GM23338 (cell line): Measurements from ENCODE around the gene HSPA12B. TPM values are rescaled to one million over a fixed set of nuclear protein-coding genes. Genes with fewer than 3 reads are reported as not detected.
A peak's percentile ranks its signal among the peaks of the same experiment; 100 is the strongest.

Experiments
- ATAC-seq: fragments of 200-7000 bp; cut with Tn5 transposase; 3 replicates; pipeline ENCODE4 v1.9.1; 2020
- DNase-seq: peaks from one replicate; pipeline ENCODE4 v3.0.0-alpha.2; 2015; ENCODE audit warnings: low spot score
- H2AFZ ChIP-seq: fragments of 200-600 bp; sonication (generic); 2 replicates; pipeline ENCODE4 v1.8.0; 2016; ENCODE audit warnings: antibody characterized with exemption, mild to moderate bottlenecking, moderate library complexity
- H3F3A ChIP-seq: fragments of 200-600 bp; sonication (generic); replicated peaks from 2 replicates; pipeline ENCODE4 v1.8.0; 2017; ENCODE audit warnings: antibody characterized with exemption, mixed run types, low read depth
- H3K27ac ChIP-seq: fragments of 200-600 bp; sonication (generic); 2 replicates; pipeline ENCODE4 v1.6.1; 2016; ENCODE audit warnings: low read depth
- H3K27me3 ChIP-seq: fragments of 200-600 bp; sonication (generic); 2 replicates; pipeline ENCODE4 v1.8.0; 2016; ENCODE audit warnings: mild to moderate bottlenecking, mixed run types, moderate library complexity; ENCODE audit not compliant: insufficient read depth
- H3K36me3 ChIP-seq: fragments of 200-600 bp; sonication (generic); 2 replicates; pipeline ENCODE4 v1.8.0; 2016; ENCODE audit warnings: mild to moderate bottlenecking; ENCODE audit not compliant: insufficient read depth
- H3K4me1 ChIP-seq: fragments of 200-600 bp; sonication (generic); 2 replicates; pipeline ENCODE4 v1.8.0; 2016; ENCODE audit warnings: mild to moderate bottlenecking, moderate library complexity; ENCODE audit not compliant: insufficient read depth
- H3K4me2 ChIP-seq: fragments of 200-600 bp; sonication (generic); 2 replicates; pipeline ENCODE4 v1.7.1; 2017; ENCODE audit warnings: mixed run types
- H3K4me3 ChIP-seq: fragments of 200-600 bp; sonication (generic); 2 replicates; pipeline ENCODE4 v1.6.1; 2016; ENCODE audit warnings: mixed run types
- H3K79me2 ChIP-seq: fragments of 200-600 bp; sonication (generic); replicated peaks from 2 replicates; pipeline ENCODE4 v1.8.0; 2017; ENCODE audit warnings: mild to moderate bottlenecking; ENCODE audit not compliant: insufficient read depth
- H3K9me2 ChIP-seq: fragments of 200-600 bp; sonication (generic); 2 replicates; pipeline ENCODE4 v1.8.0; 2017; ENCODE audit not compliant: insufficient read depth
- H4K20me1 ChIP-seq: fragments of 200-600 bp; sonication (generic); replicated peaks from 2 replicates; pipeline ENCODE4 v1.8.0; 2017; ENCODE audit warnings: mild to moderate bottlenecking; ENCODE audit not compliant: insufficient read depth
- H3K27ac Mint-ChIP-seq: 2 replicates; pipeline ENCODE4 v1.8.0; 2020; ENCODE audit warnings: inconsistent platforms, mild to moderate bottlenecking, moderate library complexity, mixed read lengths
- H3K27me3 Mint-ChIP-seq: 3 replicates; pipeline ENCODE4 v1.8.0; 2022; ENCODE audit warnings: low read depth, mild to moderate bottlenecking, moderate library complexity, mixed read lengths, inconsistent platforms; ENCODE audit not compliant: insufficient read depth, poor library complexity
- H3K36me3 Mint-ChIP-seq: 3 replicates; pipeline ENCODE4 v1.8.0; 2021; ENCODE audit warnings: low read depth, mild to moderate bottlenecking, inconsistent platforms, moderate library complexity, mixed read lengths
- H3K4me1 Mint-ChIP-seq: 3 replicates; pipeline ENCODE4 v1.8.0; 2020; ENCODE audit warnings: mild to moderate bottlenecking, inconsistent platforms, mixed read lengths
- H3K4me3 Mint-ChIP-seq: 3 replicates; pipeline ENCODE4 v1.8.0; 2021; ENCODE audit warnings: moderate library complexity, mild to moderate bottlenecking, inconsistent platforms, mixed read lengths
- H3K9me3 Mint-ChIP-seq: 3 replicates; pipeline ENCODE4 v1.8.0; 2020; ENCODE audit warnings: moderate library complexity, mild to moderate bottlenecking, inconsistent platforms, mixed read lengths
- CREB1 ChIP-seq: fragments of 250-450 bp; sonication (Bioruptor Pico); IDR thresholded peaks from 2 replicates; pipeline ENCODE4 v1.5.0; 2020; ENCODE audit warnings: low read depth, mild to moderate bottlenecking, moderate library complexity
- EZH2 ChIP-seq: fragments of 200-600 bp; sonication (generic); IDR thresholded peaks from one replicate; pipeline ENCODE4 v1.8.0; 2017; ENCODE audit warnings: antibody characterized with exemption, mild to moderate bottlenecking, low read depth; ENCODE audit not compliant: unreplicated experiment
- EZH2phosphoT487 ChIP-seq: fragments of 200-600 bp; sonication (generic); IDR thresholded peaks from one replicate; pipeline ENCODE4 v1.8.1; 2018; ENCODE audit warnings: antibody characterized with exemption; ENCODE audit not compliant: unreplicated experiment
- JUNB ChIP-seq: IDR thresholded peaks from one replicate; pipeline ENCODE4 v1.6.1; 2016; ENCODE audit warnings: antibody characterized with exemption; ENCODE audit not compliant: unreplicated experiment
- NANOG ChIP-seq: IDR thresholded peaks from 2 replicates; pipeline ENCODE4 v1.6.1; 2016; ENCODE audit warnings: antibody characterized with exemption, borderline replicate concordance
- POLR2AphosphoS5 ChIP-seq: IDR thresholded peaks from 2 replicates; pipeline ENCODE4 v1.6.1; 2016; ENCODE audit warnings: antibody characterized with exemption, low read depth
- STAT1 ChIP-seq: IDR thresholded peaks from one replicate; pipeline ENCODE4 v1.6.1; 2016; ENCODE audit warnings: antibody characterized with exemption; ENCODE audit not compliant: unreplicated experiment
- ZNF114 ChIP-seq: fragments of 250-450 bp; sonication (Bioruptor Pico); IDR thresholded peaks from 2 replicates; pipeline ENCODE4 v1.5.0; 2020; ENCODE audit warnings: mild to moderate bottlenecking, moderate library complexity
- ZNF331 ChIP-seq: fragments of 250-450 bp; sonication (Bioruptor Pico); IDR thresholded peaks from 2 replicates; pipeline ENCODE4 v1.5.0; 2020; ENCODE audit warnings: low read depth, mild to moderate bottlenecking, moderate library complexity
- polyA plus RNA-seq: library from polyadenylated mRNA; unstranded; fragments of >200 nt; fragmentation: Nextera tagmentation; extraction: Ambion mirVana; gene quantifications from 2 replicates; pipeline ENCODE4 v1.2.1, GENCODE V29; 2016
- total RNA-seq: library from RNA; depleted of rRNA; stranded (reverse); fragments of >200 nt; shearing (Covaris generic); gene quantifications from 2 replicates; pipeline ENCODE4 v1.2.3, GENCODE V29; 2014
- TF ChIP-seq, protein P1 (sequence below), 2 experiments: fragments of 200-600 bp in 1 of 2; sonication (generic) in 1 of 2; conservative IDR thresholded peaks; 2 replicates each; pipeline versions ENCODE4 v1.5.1 to v1.6.1; 2016 to 2017; ENCODE audit warnings: antibody characterized with exemption in 2 of 2, low read depth in 2 of 2, mild to moderate bottlenecking in 2 of 2, moderate library complexity in 1 of 2
- TF ChIP-seq, protein P2 (sequence below): IDR thresholded peaks from one replicate; pipeline ENCODE4 v1.6.1; 2018; ENCODE audit warnings: antibody characterized with exemption; ENCODE audit not compliant: unreplicated experiment

The HSPA12B gene
- total and polyA plus RNA-seq, 2 experiments from 2014 or later, result 2.8 to 6.5 TPM

DNA sequence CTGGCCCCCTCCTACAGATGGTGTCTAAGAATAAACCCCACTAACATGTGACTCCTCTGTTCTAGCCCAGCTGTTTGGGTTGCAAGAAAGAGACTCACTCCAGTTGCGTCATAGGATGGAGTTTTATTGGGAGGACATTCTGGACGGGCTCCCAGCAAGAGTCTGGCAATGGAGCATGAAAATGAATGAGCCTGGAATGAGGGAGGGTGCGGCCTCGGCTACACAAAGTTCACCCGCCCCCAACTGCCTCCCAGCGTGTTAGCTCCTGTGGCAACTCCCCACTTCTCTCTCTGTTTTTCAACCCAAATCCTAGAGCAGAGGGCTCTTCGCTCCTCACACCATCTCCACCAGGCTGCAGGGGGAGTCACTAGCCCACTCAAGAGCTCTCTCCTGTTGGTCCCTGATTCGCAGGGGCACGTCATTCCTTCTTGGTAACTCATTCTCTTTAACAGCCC, 45.6 kb upstream of the HSPA12B start:
- H3K9me3 Mint-ChIP-seq, result no peaks in the 10 kb centered on the region
- H3K4me1 Mint-ChIP-seq, result peaks cover 24% of the 10 kb centered on the region
- ATAC-seq (peak; percentile 16), DNase-seq (no peak)
- Histone ChIP-seq H3K79me2 (no peaks in the 10 kb centered on the region), H3K27ac (no peak overlapping the region), H3K4me3 (no peak overlapping the region), H3K4me1 (peaks cover 25% of the 10 kb centered on the region), H3K27me3 (peaks cover 18% of the 10 kb centered on the region), H3F3A (no peaks in the 10 kb centered on the region), H2AFZ (0 out of 2 replicates have a peak overlapping the region, but pooled peaks have one; percentile 72), H4K20me1 (no peaks in the 10 kb centered on the region), H3K4me2 (no peak overlapping the region), H3K9me2 (0 out of 2 replicates have a peak, but pooled peaks cover 3% of the 10 kb centered on the region), H3K36me3 (no peaks in the 10 kb centered on the region)
- H3K27me3 Mint-ChIP-seq, result peaks cover 26% of the 10 kb centered on the region
- H3K36me3 Mint-ChIP-seq, result no peaks in the 10 kb centered on the region; the same call in 2 of the 3 replicates
- H3K27ac Mint-ChIP-seq, result no peak overlapping the region
- H3K4me3 Mint-ChIP-seq, result no peak overlapping the region
- TF ChIP-seq, protein P1, sequence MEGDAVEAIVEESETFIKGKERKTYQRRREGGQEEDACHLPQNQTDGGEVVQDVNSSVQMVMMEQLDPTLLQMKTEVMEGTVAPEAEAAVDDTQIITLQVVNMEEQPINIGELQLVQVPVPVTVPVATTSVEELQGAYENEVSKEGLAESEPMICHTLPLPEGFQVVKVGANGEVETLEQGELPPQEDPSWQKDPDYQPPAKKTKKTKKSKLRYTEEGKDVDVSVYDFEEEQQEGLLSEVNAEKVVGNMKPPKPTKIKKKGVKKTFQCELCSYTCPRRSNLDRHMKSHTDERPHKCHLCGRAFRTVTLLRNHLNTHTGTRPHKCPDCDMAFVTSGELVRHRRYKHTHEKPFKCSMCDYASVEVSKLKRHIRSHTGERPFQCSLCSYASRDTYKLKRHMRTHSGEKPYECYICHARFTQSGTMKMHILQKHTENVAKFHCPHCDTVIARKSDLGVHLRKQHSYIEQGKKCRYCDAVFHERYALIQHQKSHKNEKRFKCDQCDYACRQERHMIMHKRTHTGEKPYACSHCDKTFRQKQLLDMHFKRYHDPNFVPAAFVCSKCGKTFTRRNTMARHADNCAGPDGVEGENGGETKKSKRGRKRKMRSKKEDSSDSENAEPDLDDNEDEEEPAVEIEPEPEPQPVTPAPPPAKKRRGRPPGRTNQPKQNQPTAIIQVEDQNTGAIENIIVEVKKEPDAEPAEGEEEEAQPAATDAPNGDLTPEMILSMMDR (conservative IDR thresholded peaks at IDR 0.05; ENCODE audit: low read depth in 2 of 2), result peak in 1 of 2 experiments; percentile 53; a peak in 2 of 4 replicates
- TF ChIP-seq, protein P2, sequence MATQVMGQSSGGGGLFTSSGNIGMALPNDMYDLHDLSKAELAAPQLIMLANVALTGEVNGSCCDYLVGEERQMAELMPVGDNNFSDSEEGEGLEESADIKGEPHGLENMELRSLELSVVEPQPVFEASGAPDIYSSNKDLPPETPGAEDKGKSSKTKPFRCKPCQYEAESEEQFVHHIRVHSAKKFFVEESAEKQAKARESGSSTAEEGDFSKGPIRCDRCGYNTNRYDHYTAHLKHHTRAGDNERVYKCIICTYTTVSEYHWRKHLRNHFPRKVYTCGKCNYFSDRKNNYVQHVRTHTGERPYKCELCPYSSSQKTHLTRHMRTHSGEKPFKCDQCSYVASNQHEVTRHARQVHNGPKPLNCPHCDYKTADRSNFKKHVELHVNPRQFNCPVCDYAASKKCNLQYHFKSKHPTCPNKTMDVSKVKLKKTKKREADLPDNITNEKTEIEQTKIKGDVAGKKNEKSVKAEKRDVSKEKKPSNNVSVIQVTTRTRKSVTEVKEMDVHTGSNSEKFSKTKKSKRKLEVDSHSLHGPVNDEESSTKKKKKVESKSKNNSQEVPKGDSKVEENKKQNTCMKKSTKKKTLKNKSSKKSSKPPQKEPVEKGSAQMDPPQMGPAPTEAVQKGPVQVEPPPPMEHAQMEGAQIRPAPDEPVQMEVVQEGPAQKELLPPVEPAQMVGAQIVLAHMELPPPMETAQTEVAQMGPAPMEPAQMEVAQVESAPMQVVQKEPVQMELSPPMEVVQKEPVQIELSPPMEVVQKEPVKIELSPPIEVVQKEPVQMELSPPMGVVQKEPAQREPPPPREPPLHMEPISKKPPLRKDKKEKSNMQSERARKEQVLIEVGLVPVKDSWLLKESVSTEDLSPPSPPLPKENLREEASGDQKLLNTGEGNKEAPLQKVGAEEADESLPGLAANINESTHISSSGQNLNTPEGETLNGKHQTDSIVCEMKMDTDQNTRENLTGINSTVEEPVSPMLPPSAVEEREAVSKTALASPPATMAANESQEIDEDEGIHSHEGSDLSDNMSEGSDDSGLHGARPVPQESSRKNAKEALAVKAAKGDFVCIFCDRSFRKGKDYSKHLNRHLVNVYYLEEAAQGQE, result no peak
- TF ChIP-seq NANOG, result no peak
- TF ChIP-seq EZH2, result no peak
- TF ChIP-seq JUNB, result no peak

DNA sequence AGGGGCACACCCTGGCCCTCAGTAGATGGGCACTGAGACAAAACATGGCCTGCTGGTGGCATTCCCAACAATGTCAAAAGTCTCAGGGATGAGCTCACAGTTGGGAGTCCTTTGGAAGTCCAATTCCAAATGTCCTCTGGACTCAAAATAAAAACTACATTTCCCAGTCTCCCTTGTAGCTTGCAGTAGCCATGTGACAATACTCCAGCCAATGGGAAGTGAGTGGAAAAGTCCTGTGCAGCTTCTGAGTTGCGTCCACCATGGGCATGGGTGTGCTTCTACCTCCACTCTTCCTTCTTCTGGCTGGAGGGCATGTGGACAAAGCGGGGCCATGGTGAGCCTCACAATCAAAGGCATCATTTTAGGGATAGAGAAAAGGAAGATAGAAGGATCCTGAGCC, 44.8 kb upstream of the HSPA12B start:
- Histone ChIP-seq H3K27me3 (peaks cover 12% of the 10 kb centered on the region), H3K4me1 (peaks cover 25% of the 10 kb centered on the region), H3F3A (no peaks in the 10 kb centered on the region), H3K9me2 (0 out of 2 replicates have a peak, but pooled peaks cover 3% of the 10 kb centered on the region), H4K20me1 (no peaks in the 10 kb centered on the region), H3K79me2 (no peaks in the 10 kb centered on the region), H2AFZ (0 out of 2 replicates have a peak overlapping the region, but pooled peaks have one; percentile 21), H3K36me3 (no peaks in the 10 kb centered on the region), H3K4me3 (no peak overlapping the region), H3K4me2 (no peak overlapping the region), H3K27ac (no peak overlapping the region)
- no peak overlapping the region for H3K4me3 Mint-ChIP-seq
- no peaks in the 10 kb centered on the region; the same call in 2 of the 3 replicates for H3K36me3 Mint-ChIP-seq
- H3K9me3 Mint-ChIP-seq, result no peaks in the 10 kb centered on the region
- no peak overlapping the region for H3K27ac Mint-ChIP-seq
- peaks cover 21% of the 10 kb centered on the region for H3K27me3 Mint-ChIP-seq
- H3K4me1 Mint-ChIP-seq, result peaks cover 22% of the 10 kb centered on the region
- ATAC-seq, result peak; percentile 73
- peak; percentile 64 for DNase-seq
- TF ChIP-seq, protein P2, result no peak
- TF ChIP-seq EZH2, result no peak
- no peak for TF ChIP-seq CREB1
- no peak for TF ChIP-seq ZNF114 (CRISPR knock-in tag)
- no peak for TF ChIP-seq STAT1
- TF ChIP-seq NANOG, result no peak
- no peak for TF ChIP-seq EZH2phosphoT487
- TF ChIP-seq ZNF331 (CRISPR knock-in tag), result no peak
- 0 out of 2 replicates have a peak, but pooled peaks have one; percentile 25 for TF ChIP-seq POLR2AphosphoS5
